DMS53 treated with DMSO at 0.1 percent for 48 hours (cell line): ENCODE results near the gene ARID5A.

ENCODE experiments used
- DNase-seq: peaks from one replicate; lab custom pipeline; 2025; ENCODE audit not compliant: unreplicated experiment; lab: John Stamatoyannopoulos, UW

Gene ARID5A

GRCh38 chr2:96506016-96506906, 30.3 kb upstream of the ARID5A start:
- no peak for DNase-seq

DNA sequence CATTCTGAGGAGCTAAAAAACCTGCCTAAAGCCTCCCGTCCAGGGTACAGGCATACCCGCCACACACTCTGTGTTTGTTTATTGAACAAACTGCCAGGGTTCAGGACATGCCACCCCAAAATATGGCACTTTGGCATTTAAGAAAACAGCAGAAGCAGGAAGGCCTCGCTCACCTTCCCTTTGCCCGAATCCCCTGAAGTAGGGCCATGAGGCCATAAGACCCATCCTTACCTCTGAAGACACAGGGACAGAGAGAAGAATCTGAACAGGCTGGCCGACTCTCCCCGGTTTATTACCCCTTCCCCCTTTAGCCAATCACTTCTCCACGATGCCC, 29.7 kb upstream of the ARID5A start:
- DNase-seq: no peak

GRCh38 chr2:96507957-96508520, 28.5 kb upstream of the ARID5A start:
- peak; percentile 67 for DNase-seq

GRCh38 chr2:96508521-96509113, 27.9 kb upstream of the ARID5A start:
- peak; percentile 37 for DNase-seq

- DNase-seq: peak; percentile 95
Measured at GRCh38 chr2:96509114-96509846, 27.3 kb upstream of the ARID5A start.

- no peak for DNase-seq
Measured at GRCh38 chr2:96509847-96510230, 26.7 kb upstream of the ARID5A start.

DNA sequence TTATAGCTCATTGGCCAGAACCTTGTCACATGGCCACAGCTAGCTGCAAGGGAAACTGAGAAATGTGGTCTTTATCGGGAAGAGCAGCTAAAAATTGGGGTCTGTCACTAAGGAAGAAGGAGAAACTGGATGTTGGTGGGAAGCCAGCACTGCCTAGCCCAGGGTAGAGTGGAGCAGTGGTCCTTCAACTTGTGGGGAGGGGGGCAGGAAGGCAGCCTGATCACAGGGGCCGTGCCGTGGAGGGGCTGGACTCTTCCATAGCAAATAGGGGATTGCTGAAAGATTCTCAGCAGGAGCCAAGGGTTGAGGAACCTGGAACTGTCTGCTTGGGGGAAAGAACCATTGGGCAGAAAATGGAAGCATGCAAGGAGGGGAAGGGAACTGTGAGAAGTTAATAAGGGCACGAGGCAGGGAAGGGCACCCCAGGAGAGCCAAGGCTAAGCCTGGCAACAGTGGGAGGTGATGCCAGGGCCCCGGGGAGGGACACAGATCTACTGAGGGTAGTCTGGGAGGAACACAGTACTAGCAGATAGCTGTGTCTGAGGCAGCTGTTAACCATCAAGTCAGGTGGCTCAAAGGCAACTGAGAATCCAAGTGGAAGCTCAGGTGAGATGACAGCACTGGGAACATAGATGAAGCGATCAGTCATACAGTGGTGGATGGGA, 25.5 kb upstream of the ARID5A start:
- DNase-seq: no peak

GRCh38 chr2:96511851-96512250, 24.7 kb upstream of the ARID5A start:
- DNase-seq: no peak

DNA sequence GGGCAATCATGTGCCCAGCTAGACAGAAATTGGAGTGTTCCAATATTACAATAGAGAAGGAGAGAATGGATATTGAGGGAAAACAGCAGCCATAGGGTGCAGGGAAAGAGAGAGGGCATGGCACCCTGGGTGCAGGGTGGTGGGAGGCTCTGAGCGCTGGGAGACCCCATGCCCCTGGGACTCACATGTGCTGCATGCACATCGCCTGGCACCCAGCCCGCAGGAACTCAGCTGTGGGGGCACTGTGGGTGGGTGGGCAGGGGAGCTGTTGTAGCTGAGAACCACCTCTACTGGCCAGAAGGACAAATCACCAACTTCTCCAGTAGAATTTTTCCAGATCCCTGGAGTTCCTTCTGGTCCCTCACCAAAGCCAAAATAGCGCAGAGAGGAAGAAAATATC, 24.2 kb upstream of the ARID5A start:
- DNase-seq: no peak

- no peak for DNase-seq
Measured at GRCh38 chr2:96514521-96514920, 22.0 kb upstream of the ARID5A start.

GRCh38 chr2:96517079-96517478, 19.5 kb upstream of the ARID5A start:
- DNase-seq: no peak

GRCh38 chr2:96520231-96520630, 16.3 kb upstream of the ARID5A start:
- DNase-seq: no peak

- DNase-seq: no peak
Measured at GRCh38 chr2:96520697-96521096, 15.9 kb upstream of the ARID5A start.

DNA sequence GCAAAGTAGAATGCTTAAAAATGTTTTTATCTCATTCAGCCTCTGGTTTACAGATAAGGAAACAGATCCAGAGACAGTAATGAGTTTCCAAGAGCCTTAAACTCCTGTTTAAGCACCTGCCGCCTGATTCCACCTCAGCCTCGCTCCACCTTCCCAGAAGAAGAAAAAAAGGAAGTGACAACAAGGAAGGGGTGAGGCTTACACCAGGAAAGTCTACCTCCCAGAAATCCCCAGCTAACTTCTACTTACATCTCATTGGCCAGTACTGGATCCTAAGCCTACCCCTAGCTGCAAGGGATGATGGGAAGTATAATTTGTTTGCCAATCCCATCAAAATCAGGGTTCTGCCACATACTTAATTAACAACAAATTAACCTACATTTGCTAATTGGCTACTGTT, 15.3 kb upstream of the ARID5A start:
- no peak for DNase-seq

DNA sequence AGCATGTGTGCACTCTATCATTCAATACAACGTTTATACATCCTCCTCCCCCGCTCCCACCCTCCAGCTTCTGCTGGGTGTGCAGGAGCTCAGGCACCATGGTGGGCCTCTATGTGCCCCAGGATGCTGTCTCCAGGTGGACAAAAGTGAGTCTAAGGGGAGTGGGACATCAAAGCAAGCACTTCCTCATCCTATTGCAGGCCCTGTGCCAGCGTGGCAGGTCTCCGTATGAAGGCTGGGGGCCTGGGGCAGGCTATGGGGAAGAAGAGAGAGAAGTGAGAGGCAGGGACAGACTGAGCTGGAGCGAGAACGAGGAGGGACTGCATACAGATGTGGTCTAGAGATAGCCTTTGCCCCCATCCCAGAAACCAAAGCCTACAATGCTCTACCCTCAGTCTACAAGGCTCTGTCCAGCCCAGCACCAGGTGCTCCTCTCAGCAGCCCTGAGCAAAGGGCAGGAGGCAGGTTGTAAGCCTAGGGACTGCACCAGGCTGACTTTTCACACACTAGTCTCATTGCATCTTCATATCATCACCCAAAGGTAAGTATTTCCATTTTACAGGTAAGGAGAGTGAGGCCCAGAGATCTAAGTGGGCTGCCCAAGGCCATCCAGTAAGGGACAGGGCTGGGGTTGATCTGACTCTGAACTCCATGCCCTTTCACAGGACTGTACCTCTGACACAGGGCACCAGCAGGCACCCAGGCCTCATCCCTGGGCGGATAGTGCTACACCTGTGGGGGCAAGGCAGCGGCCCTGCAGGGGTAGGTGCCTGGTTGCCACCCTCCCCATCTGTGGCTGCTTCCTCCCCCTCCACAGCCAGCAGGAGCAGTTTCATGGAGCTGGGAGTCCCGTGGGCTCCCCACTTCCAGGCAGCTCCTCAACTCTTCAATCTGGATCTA, 14.0 kb upstream of the ARID5A start:
- no peak for DNase-seq

GRCh38 chr2:96523659-96524481, 12.7 kb upstream of the ARID5A start:
- no peak for DNase-seq

DNA sequence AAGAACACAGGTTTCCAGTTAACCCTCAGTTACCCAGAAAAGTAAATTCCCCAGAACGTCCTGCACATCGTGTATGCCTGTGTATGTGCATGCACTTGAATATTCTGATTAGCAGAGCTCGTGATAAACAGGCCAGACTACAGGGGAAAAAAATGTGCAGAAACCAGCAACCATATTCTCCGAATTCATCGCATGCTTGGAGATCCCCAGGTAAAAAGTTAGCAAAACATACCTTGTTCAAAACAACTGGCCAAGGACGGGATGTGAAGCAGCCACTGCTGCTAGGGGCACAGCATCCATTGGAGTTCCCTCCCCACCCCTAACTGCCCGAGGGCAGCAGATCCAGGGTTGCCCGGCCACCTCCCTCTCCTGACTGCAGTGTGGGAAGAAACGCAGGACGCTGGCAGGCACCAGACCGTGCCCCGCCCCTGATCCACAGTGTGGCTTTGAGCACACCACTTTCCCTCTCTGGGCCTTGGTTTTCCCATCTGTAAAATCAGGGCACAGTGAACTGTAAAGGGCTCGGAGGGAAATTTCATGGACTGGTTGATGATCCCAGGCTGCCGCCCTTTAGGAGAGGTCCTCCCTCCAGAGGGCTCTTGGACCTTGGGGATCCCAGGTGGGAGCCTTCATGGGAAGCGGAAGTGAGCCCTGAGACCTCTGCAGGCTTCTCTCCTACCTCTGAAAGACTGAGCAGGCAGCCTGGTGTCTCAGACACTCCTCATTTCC, 11.9 kb upstream of the ARID5A start:
- no peak for DNase-seq

DNA sequence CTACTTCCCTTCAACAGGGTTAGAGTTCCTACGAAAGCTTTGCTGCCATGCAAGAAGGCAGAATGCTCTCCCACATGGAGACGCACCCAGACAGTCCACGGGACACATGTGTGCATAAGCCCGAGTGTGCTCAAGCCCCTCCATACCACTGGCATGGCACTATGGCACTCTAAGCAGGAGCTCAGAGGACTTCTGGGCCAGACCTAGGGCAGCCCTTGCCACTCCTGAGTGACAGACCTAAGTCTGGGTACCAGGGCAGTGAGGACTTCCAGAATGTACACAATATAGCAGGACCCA, 11.4 kb upstream of the ARID5A start:
- no peak for DNase-seq

GRCh38 chr2:96526101-96526591, 10.4 kb upstream of the ARID5A start:
- DNase-seq: no peak
